ENCODE data around the gene SPEF1.

DNA sequence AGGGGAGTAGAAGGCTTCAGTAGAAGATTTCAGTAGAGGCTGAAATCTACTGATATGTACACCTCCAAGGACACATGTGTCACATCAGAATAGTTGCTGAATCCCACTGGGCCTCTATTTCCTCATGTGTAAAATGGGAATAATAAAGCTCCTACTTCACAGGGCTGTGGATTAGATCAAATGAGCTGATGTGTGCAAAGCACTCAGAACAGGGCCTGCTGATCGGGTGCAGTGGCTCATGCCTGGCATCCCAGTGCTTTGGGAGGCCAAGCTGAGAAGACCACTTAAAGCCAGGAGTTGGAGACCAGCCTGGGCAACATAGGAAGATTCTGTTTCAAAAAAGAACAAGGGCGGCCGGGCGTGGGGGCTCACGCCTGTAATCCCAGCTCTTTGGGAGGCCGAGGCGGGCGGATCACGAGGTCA lies 31.0 kb upstream of the SPEF1 start:
- no peak for TF ChIP-seq POLR2A (IDR thresholded peaks at IDR 0.05)
- TF ChIP-seq, protein P1, sequence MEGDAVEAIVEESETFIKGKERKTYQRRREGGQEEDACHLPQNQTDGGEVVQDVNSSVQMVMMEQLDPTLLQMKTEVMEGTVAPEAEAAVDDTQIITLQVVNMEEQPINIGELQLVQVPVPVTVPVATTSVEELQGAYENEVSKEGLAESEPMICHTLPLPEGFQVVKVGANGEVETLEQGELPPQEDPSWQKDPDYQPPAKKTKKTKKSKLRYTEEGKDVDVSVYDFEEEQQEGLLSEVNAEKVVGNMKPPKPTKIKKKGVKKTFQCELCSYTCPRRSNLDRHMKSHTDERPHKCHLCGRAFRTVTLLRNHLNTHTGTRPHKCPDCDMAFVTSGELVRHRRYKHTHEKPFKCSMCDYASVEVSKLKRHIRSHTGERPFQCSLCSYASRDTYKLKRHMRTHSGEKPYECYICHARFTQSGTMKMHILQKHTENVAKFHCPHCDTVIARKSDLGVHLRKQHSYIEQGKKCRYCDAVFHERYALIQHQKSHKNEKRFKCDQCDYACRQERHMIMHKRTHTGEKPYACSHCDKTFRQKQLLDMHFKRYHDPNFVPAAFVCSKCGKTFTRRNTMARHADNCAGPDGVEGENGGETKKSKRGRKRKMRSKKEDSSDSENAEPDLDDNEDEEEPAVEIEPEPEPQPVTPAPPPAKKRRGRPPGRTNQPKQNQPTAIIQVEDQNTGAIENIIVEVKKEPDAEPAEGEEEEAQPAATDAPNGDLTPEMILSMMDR (IDR thresholded peaks at IDR 0.05): no peak
- TF ChIP-seq POLR2AphosphoS5 (IDR thresholded peaks at IDR 0.05): no peak
- TF ChIP-seq EP300 (IDR thresholded peaks at IDR 0.05): no peak

Data from suprapubic skin (tissue), 4 donors.